Activated CD4-positive, CD25-positive, alpha-beta regulatory T cell (primary cell): ENCODE results near the gene ISCA1.

Experiments
- DNase-seq, 4 experiments: peaks; one replicate each; lab custom pipeline; 2025; lab: John Stamatoyannopoulos, UW

The ISCA1 gene

GRCh38 chr9:86222667-86223066 is 59.7 kb downstream of the ISCA1 start:
- no peak for DNase-seq

- no peak for DNase-seq
These were observed 62.7 kb downstream of the ISCA1 start for GRCh38 chr9:86219606-86220005.

- DNase-seq: no peak
These were observed 65.1 kb downstream of the ISCA1 start for GRCh38 chr9:86217076-86217755.
